Stimulated activated CD8-positive, alpha-beta memory T cell treated with anti-CD3 and anti-CD28 coated beads, Interleukin-4, amount 100 ng/mL, for 24 hours (primary cell): ENCODE results near the gene CAMKMT.

Experiments used
- DNase-seq: peaks from one replicate; pipeline ENCODE4 v3.0.0-alpha.2; 2020; ENCODE audit warnings: low read depth

Gene CAMKMT

GRCh38 chr2:44743473-44743872 is 381.7 kb downstream of the CAMKMT start:
- no peak for DNase-seq

- no peak for DNase-seq
These were observed 383.5 kb downstream of the CAMKMT start for GRCh38 chr2:44744961-44745892.

GRCh38 chr2:44745922-44746766 is 384.4 kb downstream of the CAMKMT start:
- DNase-seq: no peak

- DNase-seq: no peak
These were observed 385.3 kb downstream of the CAMKMT start for GRCh38 chr2:44746856-44747615.

- DNase-seq: no peak
These were observed 386.0 kb downstream of the CAMKMT start for GRCh38 chr2:44747794-44748193.

- DNase-seq: no peak
These were observed 390.2 kb downstream of the CAMKMT start for GRCh38 chr2:44751754-44752479.

- no peak for DNase-seq
These were observed 391.0 kb downstream of the CAMKMT start for GRCh38 chr2:44752761-44753160.

- no peak for DNase-seq
These were observed 392.0 kb downstream of the CAMKMT start for GRCh38 chr2:44753552-44754285.

GRCh38 chr2:44758591-44758990 is 396.8 kb downstream of the CAMKMT start:
- no peak for DNase-seq

GRCh38 chr2:44759823-44760222 is 398.1 kb downstream of the CAMKMT start:
- no peak for DNase-seq

GRCh38 chr2:44763275-44763782 is 401.6 kb downstream of the CAMKMT start:
- DNase-seq: no peak

GRCh38 chr2:44766220-44766619 is 404.5 kb downstream of the CAMKMT start:
- no peak for DNase-seq

- no peak for DNase-seq
These were observed 405.0 kb downstream of the CAMKMT start for GRCh38 chr2:44766777-44767176.

GRCh38 chr2:44767691-44768090 is 405.9 kb downstream of the CAMKMT start:
- DNase-seq: no peak

- no peak for DNase-seq
These were observed 406.9 kb downstream of the CAMKMT start for GRCh38 chr2:44768438-44769236.

GRCh38 chr2:44769349-44770011 is 407.7 kb downstream of the CAMKMT start:
- no peak for DNase-seq

- no peak for DNase-seq
These were observed 408.8 kb downstream of the CAMKMT start for GRCh38 chr2:44770221-44771195.

GRCh38 chr2:44771522-44771921 is 409.8 kb downstream of the CAMKMT start:
- no peak for DNase-seq
